ENCODE results near the gene RPS13.
"Not testable (repeated sequence)": the region's sequence is repeated elsewhere in the genome, so short reads cannot be mapped to it uniquely, and the experiment has no call there.

Gene RPS13

DNA sequence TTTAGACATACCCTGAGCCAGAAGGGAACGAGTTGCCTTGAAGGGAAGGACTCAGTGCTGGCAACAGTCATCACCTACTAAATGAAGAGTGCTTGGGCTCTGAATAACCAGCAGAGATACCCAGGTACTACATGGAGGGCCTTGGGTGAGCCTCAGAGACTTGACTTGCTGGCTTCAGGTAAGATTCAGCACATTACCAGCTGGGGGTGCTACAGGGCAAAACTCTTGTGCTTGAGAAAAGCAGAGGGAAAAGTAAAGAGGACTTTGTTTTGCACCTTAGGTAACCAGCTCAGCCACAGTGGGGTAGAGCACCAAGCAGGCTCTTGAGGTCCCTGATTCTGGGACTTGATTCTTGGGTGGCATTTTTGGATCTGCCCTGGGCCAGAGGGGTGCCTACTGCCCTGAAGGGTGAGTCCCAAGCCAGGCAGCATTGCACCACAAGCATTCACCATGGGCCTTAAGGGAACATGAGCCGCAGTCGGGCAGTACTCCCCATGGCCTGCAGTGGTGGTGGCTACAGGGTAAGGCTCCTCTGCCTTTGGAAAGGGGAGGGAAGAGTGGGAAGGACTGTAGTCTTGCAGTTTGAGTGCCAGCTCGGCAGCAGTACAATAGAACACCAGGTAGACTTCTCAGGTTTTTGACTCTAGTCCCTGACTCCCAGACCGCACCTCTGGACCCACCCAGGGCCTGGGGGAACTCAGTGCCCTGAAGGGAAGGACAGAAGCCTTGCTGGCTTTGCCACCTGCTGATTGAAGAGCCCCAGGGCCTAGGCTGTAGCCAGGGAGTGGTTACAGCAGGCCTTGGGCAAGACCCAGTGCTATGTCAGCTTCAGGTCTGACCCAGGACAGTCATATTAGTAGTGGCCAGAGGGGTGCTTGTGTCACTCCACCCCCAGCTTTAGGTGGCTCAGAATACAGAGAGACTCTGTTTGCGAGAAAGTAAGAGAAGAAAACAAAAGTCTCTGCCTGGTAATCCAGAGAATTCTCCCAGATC lies 40.5 kb downstream of the RPS13 start:
- no peak for DNase-seq (ENCODE audit: low read depth in 2 of 2)

DNA sequence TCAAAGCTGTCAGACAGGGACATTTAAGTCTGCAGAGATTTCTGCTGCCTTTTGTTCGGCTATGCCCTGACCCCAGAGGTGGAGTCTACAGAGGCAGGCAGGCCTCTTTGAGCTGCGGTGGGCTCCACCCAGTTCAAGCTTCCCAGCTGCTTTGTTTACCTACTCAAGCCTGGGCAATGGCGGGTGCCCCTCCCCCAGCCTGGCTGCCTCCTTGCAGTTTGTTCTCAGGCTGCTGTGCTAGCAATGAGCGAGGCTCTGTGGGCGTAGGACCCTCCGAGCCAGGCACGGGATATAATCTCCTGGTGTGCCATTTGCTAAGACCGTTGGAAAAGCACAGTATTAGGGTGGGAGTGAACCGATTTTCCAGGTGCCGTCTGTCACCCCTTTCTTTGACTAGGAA lies 43.4 kb downstream of the RPS13 start:
- DNase-seq (ENCODE audit: low read depth in 2 of 2): not testable (repeated sequence)

DNA sequence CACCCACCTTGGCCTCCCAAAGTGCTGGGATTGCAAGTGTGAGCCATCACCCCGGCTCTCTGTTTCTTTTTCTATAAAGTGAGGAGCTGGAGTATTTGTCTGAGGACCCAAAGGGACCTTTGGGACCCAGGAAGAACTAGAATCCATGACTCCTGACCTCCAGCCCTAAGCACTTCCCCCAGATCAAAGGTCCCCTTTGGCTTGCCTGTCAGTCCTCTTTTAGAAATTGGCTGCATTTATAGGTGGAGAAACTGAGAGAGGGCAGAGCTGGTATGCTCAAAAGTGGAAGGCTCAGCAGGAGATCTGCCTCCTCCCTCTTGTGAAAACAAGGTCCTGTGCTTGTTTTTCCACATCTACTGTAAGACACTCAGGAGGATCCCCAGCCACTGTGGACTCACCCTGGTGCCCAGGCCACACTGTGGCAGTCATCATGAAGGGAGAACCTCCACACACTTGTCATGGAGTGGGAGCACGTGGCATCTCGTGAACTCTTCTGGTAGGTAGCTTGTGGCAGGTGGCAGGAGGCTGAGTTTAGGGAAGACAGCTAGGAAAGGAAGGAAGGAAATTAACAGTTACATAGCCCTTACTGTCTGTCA lies 50.9 kb downstream of the RPS13 start:
- no peak for DNase-seq (ENCODE audit: low read depth in 2 of 2)

DNA sequence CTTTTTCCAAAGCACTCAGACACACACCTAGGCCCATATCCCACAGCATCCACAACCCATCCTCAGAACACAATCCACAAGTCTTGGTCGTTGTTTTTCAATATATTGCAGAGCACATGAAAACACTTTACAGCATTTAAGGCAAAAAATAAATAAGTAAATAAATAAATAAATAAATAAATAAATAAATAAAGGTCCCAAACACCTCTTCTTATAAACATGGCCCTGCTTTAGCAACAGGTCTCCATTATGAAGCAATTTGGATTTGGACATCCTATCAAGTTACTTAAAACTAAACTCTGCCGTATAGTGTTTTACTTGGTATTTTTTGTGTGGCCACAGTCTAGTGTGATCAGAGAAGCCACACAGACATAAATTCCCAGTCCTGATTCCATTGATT lies 52.5 kb downstream of the RPS13 start:
- no peak for DNase-seq (ENCODE audit: low read depth in 2 of 2)

All from stimulated activated CD8-positive, alpha-beta memory T cell treated with anti-CD3 and anti-CD28 coated beads, Interleukin-15, amount 100 ng/mL, for 48 hours (primary cell).